Chondrocyte (in vitro differentiated cells): ENCODE measurements around the gene DTNBP1. TPM values are rescaled to one million over a fixed set of nuclear protein-coding genes. Genes with fewer than 3 reads are reported as not detected.

Experiments used
- DNase-seq: peaks from one replicate; pipeline ENCODE4 v3.0.0; 2021; ENCODE audit warnings: mixed read lengths, low spot score
- H3K27ac Mint-ChIP-seq: one replicate; pipeline ENCODE4 v1.8.0; 2021; ENCODE audit warnings: mild to moderate bottlenecking, moderate library complexity, mixed read lengths; ENCODE audit not compliant: unreplicated experiment
- H3K27me3 Mint-ChIP-seq: 2 replicates; pipeline ENCODE4 v1.8.0; 2021; ENCODE audit warnings: low read depth, mixed read lengths
- H3K36me3 Mint-ChIP-seq: 2 replicates; pipeline ENCODE4 v1.8.0; 2021; ENCODE audit warnings: low read depth, mixed read lengths
- H3K4me1 Mint-ChIP-seq: 2 replicates; pipeline ENCODE4 v1.8.0; 2021; ENCODE audit warnings: low read depth, mild to moderate bottlenecking, mixed read lengths
- H3K4me3 Mint-ChIP-seq: one replicate; pipeline ENCODE4 v1.8.0; 2021; ENCODE audit warnings: mild to moderate bottlenecking, moderate library complexity, mixed read lengths; ENCODE audit not compliant: unreplicated experiment
- H3K9me3 Mint-ChIP-seq: 2 replicates; pipeline ENCODE4 v1.8.0; 2021; ENCODE audit warnings: low read depth, mixed read lengths
- CTCF ChIP-seq: fragments of 200-600 bp; sonication (generic); IDR thresholded peaks from 2 replicates; pipeline ENCODE4 v1.5.0; 2021; ENCODE audit warnings: antibody characterized with exemption, mild to moderate bottlenecking, moderate library complexity
- total RNA-seq: library from RNA; stranded (reverse); gene quantifications from 3 replicates; pipeline ENCODE4 v1.2.1, GENCODE V29; 2021

The DTNBP1 gene
- total RNA-seq, 1 donor from 2014 or later = 18.0 TPM

- no peaks in the 10 kb centered on the region for H3K9me3 Mint-ChIP-seq
- H3K27ac Mint-ChIP-seq = no peak overlapping the region
- peaks cover 2% of the 10 kb centered on the region for H3K36me3 Mint-ChIP-seq
- peaks cover 17% of the 10 kb centered on the region for H3K4me1 Mint-ChIP-seq
- H3K27me3 Mint-ChIP-seq = no peaks in the 10 kb centered on the region
- TF ChIP-seq CTCF = no peak
- no peak overlapping the region for H3K4me3 Mint-ChIP-seq
- no peak for DNase-seq
Observed at GRCh38 chr6:15575357-15576033, 87.3 kb downstream of the DTNBP1 start.

- TF ChIP-seq CTCF = no peak
- H3K4me3 Mint-ChIP-seq = no peak overlapping the region
- no peaks in the 10 kb centered on the region for H3K27me3 Mint-ChIP-seq
- peaks cover 2% of the 10 kb centered on the region for H3K36me3 Mint-ChIP-seq
- no peaks in the 10 kb centered on the region for H3K9me3 Mint-ChIP-seq
- H3K4me1 Mint-ChIP-seq = peaks cover 17% of the 10 kb centered on the region
- no peak overlapping the region for H3K27ac Mint-ChIP-seq
- DNase-seq = no peak
Observed at GRCh38 chr6:15574486-15574885, 88.3 kb downstream of the DTNBP1 start.

GRCh38 chr6:15574023-15574422 is 88.8 kb downstream of the DTNBP1 start:
- H3K27ac Mint-ChIP-seq = no peak overlapping the region
- H3K27me3 Mint-ChIP-seq = no peaks in the 10 kb centered on the region
- no peak overlapping the region for H3K4me3 Mint-ChIP-seq
- no peaks in the 10 kb centered on the region for H3K36me3 Mint-ChIP-seq
- no peaks in the 10 kb centered on the region for H3K9me3 Mint-ChIP-seq
- no peak for TF ChIP-seq CTCF
- peaks cover 17% of the 10 kb centered on the region for H3K4me1 Mint-ChIP-seq
- DNase-seq = no peak

- no peaks in the 10 kb centered on the region for H3K27me3 Mint-ChIP-seq
- H3K36me3 Mint-ChIP-seq = no peaks in the 10 kb centered on the region
- DNase-seq = no peak
- no peak overlapping the region for H3K4me3 Mint-ChIP-seq
- H3K9me3 Mint-ChIP-seq = no peaks in the 10 kb centered on the region
- no peak for TF ChIP-seq CTCF
- peaks cover 16% of the 10 kb centered on the region for H3K4me1 Mint-ChIP-seq
- H3K27ac Mint-ChIP-seq = no peak overlapping the region
Observed at GRCh38 chr6:15573384-15573783, 89.4 kb downstream of the DTNBP1 start.

GRCh38 chr6:15572296-15573016 is 90.4 kb downstream of the DTNBP1 start:
- Mint-ChIP-seq H3K27ac (no peak overlapping the region), H3K4me3 (no peak overlapping the region), H3K4me1 (peaks cover 6% of the 10 kb centered on the region), H3K9me3 (no peaks in the 10 kb centered on the region), H3K27me3 (no peaks in the 10 kb centered on the region), H3K36me3 (no peaks in the 10 kb centered on the region)
- TF ChIP-seq CTCF = no peak
- no peak for DNase-seq
